ENCODE results near the gene F11R.

The F11R gene

GRCh38 chr1:161008869-161009510 is 12.0 kb downstream of the F11R start:
- no peak for TF ChIP-seq CTCF (IDR thresholded peaks at IDR 0.05; ENCODE audit: insufficient read depth, low read length, missing control alignments)
- DNase-seq (ENCODE audit: low read depth, low spot score) = no peak
- no peak overlapping the region for H3K4me3 ChIP-seq (ENCODE audit: low read depth, low read length)
- CTCF ChIA-PET = interaction anchor here (0.6 kb wide), 1 partner anchor 11 kb away, joined by 3 read pairs; no protein-coding TSS in a partner anchor
- POLR2A ChIA-PET = no interaction called here

GRCh38 chr1:161007369-161007768 is 13.6 kb downstream of the F11R start:
- POLR2A ChIA-PET = no interaction called here
- H3K4me3 ChIP-seq (ENCODE audit: low read depth, low read length) = no peak overlapping the region
- TF ChIP-seq CTCF (IDR thresholded peaks at IDR 0.05; ENCODE audit: insufficient read depth, low read length, missing control alignments) = no peak
- CTCF ChIA-PET = interaction anchor here (1.0 to 1.1 kb wide), 2 partner anchors 10 to 90 kb away, joined by 4 to 6 read pairs; no protein-coding TSS in a partner anchor
- DNase-seq (ENCODE audit: low read depth, low spot score) = no peak

GRCh38 chr1:161006563-161006962 is 14.4 kb downstream of the F11R start:
- TF ChIP-seq CTCF (IDR thresholded peaks at IDR 0.05; ENCODE audit: insufficient read depth, low read length, missing control alignments) = no peak
- DNase-seq (ENCODE audit: low read depth, low spot score) = no peak
- CTCF ChIA-PET = no interaction called here
- POLR2A ChIA-PET = no interaction called here
- H3K4me3 ChIP-seq (ENCODE audit: low read depth, low read length) = no peak overlapping the region

GRCh38 chr1:161001525-161001924 is 19.4 kb downstream of the F11R start:
- CTCF ChIA-PET = interaction anchor here (1.4 to 2.9 kb wide), 2 partner anchors 11 to 96 kb away, joined by 6 to 17 read pairs; partner anchors contain the start of gene KLHDC9
- no peak for DNase-seq (ENCODE audit: low read depth, low spot score)
- POLR2A ChIA-PET = no interaction called here
- no peak for TF ChIP-seq CTCF (IDR thresholded peaks at IDR 0.05; ENCODE audit: insufficient read depth, low read length, missing control alignments)
- H3K4me3 ChIP-seq (ENCODE audit: low read depth, low read length) = no peak overlapping the region

- POLR2A ChIA-PET = no interaction called here
These were observed 20.0 kb downstream of the F11R start for GRCh38 chr1:161000736-161001480.

More at GRCh38 chr1:161000736-161001480, 20.0 kb downstream of the F11R start:
- CTCF ChIA-PET = interaction anchor here (1.4 to 2.9 kb wide), 2 partner anchors 11 to 97 kb away, joined by 6 to 17 read pairs; partner anchors contain the start of gene KLHDC9
- no peak for TF ChIP-seq CTCF (IDR thresholded peaks at IDR 0.05; ENCODE audit: insufficient read depth, low read length, missing control alignments)
- DNase-seq (ENCODE audit: low read depth, low spot score) = no peak
- H3K4me3 ChIP-seq (ENCODE audit: low read depth, low read length) = no peak overlapping the region
